HG03103 (cell line): ENCODE data around the gene ZNF664.

ENCODE experiments used
- ATAC-seq: cut with Tn5 transposase; IDR thresholded peaks from one replicate; pipeline ENCODE4 v1.9.1; 2021; ENCODE audit warnings: low read depth; ENCODE audit not compliant: unreplicated experiment

The ZNF664 gene

GRCh38 chr12:123957196-123957595 is 15.8 kb upstream of the ZNF664 start:
- no peak for ATAC-seq

- ATAC-seq, result no peak
Observed at GRCh38 chr12:123958462-123958861, 14.6 kb upstream of the ZNF664 start.

- ATAC-seq, result no peak
Observed at GRCh38 chr12:123958876-123959275, 14.1 kb upstream of the ZNF664 start.

- no peak for ATAC-seq
Observed at GRCh38 chr12:123960029-123960735, 12.8 kb upstream of the ZNF664 start.

GRCh38 chr12:123960856-123961255 is 12.2 kb upstream of the ZNF664 start:
- ATAC-seq, result no peak

GRCh38 chr12:123961585-123962345 is 11.2 kb upstream of the ZNF664 start:
- ATAC-seq, result no peak

GRCh38 chr12:123962513-123962912 is 10.5 kb upstream of the ZNF664 start:
- ATAC-seq, result no peak

- ATAC-seq, result no peak
Observed at GRCh38 chr12:123963821-123964220, 9.2 kb upstream of the ZNF664 start.

- ATAC-seq, result no peak
Observed at GRCh38 chr12:123965382-123965781, 7.6 kb upstream of the ZNF664 start.

- no peak for ATAC-seq
Observed at GRCh38 chr12:123966596-123966995, 6.4 kb upstream of the ZNF664 start.

- ATAC-seq, result no peak
Observed at GRCh38 chr12:123967121-123967586, 5.9 kb upstream of the ZNF664 start.

- no peak for ATAC-seq
Observed at GRCh38 chr12:123971449-123971769, 1.6 kb upstream of the ZNF664 start.

- no peak for ATAC-seq
Observed at GRCh38 chr12:123971770-123972456, 1.1 kb upstream of the ZNF664 start.

- ATAC-seq, result no peak
Observed at GRCh38 chr12:123973552-123974341, 732 bp downstream of the ZNF664 start.

- no peak for ATAC-seq
Observed at GRCh38 chr12:123976227-123976826, 3.3 kb downstream of the ZNF664 start.

GRCh38 chr12:123979566-123979965 is 6.6 kb downstream of the ZNF664 start:
- ATAC-seq, result no peak

GRCh38 chr12:123982269-123982668 is 9.3 kb downstream of the ZNF664 start:
- no peak for ATAC-seq

GRCh38 chr12:123983822-123984485 is 10.9 kb downstream of the ZNF664 start:
- no peak for ATAC-seq

GRCh38 chr12:123984903-123985302 is 11.9 kb downstream of the ZNF664 start:
- ATAC-seq, result peak; percentile 45
